ENCODE measurements around the gene MACROH2A2. TPM values are rescaled to one million over a fixed set of nuclear protein-coding genes. Genes with fewer than 3 reads are reported as not detected.

The MACROH2A2 gene
- total and polyA plus RNA-seq, 2 of the 4 experiments (the other 2 are of a cell fraction): 16.1 to 17.4 TPM

- dilution Hi-C loops (cut with HindIII; ENCODE audit: low sequenced_read_pairs, unreplicated experiment): no loop called here
- 83% methylated on average over 1 of the region's 12 CpGs; no CpG with 5 or more reads in 1 of the 2 experiments for WGBS, 2 experiments (ENCODE audit: extremely low coverage in 2 of 2, insufficient read length in 1 of 2)
- H4K20me1 ChIP-seq (ENCODE audit: insufficient read depth, low read length): peaks cover 8% of the 10 kb centered on the region
- H2AK5ac ChIP-seq (ENCODE audit: low read depth, low read length): peak overlapping the region; percentile 61
- no peak overlapping the region for H2BK5ac ChIP-seq (ENCODE audit: low read depth, low read length, poor library complexity, severe bottlenecking)
- H3K9me3 ChIP-seq (ENCODE audit: control insufficient read depth, insufficient read depth, low read length): no peaks in the 10 kb centered on the region
- H3K9ac ChIP-seq (ENCODE audit: low read depth, low read length): no peak overlapping the region
- peaks cover 56% of the 10 kb centered on the region for H3K36me3 ChIP-seq (ENCODE audit: control insufficient read depth, insufficient read depth, low read length)
- intact Hi-C loops (cut with micrococcal nuclease): no loop called here
- in situ Hi-C loops (cut with MboI; ENCODE audit: low sequenced_read_pairs): no loop called here
- ChIA-PET POLR2A (ENCODE audit: unreplicated experiment) (interaction anchor here (0.6 kb wide), 1 partner anchor 23 kb away, joined by 5 read pairs; no protein-coding TSS in a partner anchor), CTCF (interaction anchor here (0.6 to 2.1 kb wide), 10 partner anchors 11 to 241 kb away, joined by 3 to 12 read pairs (median 3); partner anchors contain the start of gene TYSND1)
- no peak overlapping the region for H3K4me2 ChIP-seq (ENCODE audit: low read depth, low read length)
- H3K14ac ChIP-seq (replicated peaks; ENCODE audit: low read depth, low read length): no peak overlapping the region
- ATAC-seq (ENCODE audit: low read depth): peak; percentile 85
- no peak overlapping the region for H3K18ac ChIP-seq (ENCODE audit: low read depth, low read length)
- no peak overlapping the region for H2BK15ac ChIP-seq (ENCODE audit: low read depth, low read length)
- H3K56ac ChIP-seq (ENCODE audit: extremely low read depth, insufficient read depth, low read length): no peak overlapping the region
- peak overlapping the region; percentile 65 for H2AFZ ChIP-seq (replicated peaks; ENCODE audit: low read length, poor library complexity)
- TF ChIP-seq CEBPB (IDR thresholded peaks at IDR 0.05; ENCODE audit: low read depth, low read length) (no peak), ELK1 (IDR thresholded peaks at IDR 0.05; ENCODE audit: borderline replicate concordance, low read depth, low read length) (no peak), POLR2A (IDR thresholded peaks at IDR 0.05; ENCODE audit: low read depth, low read length) (no peak), CTCF (conservative IDR thresholded peaks at IDR 0.05; ENCODE audit: low read depth, low read length) (peak; percentile 64), CHD1 (IDR thresholded peaks at IDR 0.05; ENCODE audit: low read depth, low read length) (no peak), MAZ (IDR thresholded peaks at IDR 0.05; ENCODE audit: borderline replicate concordance, low read depth, low read length) (no peak), RAD21 (IDR thresholded peaks at IDR 0.05; ENCODE audit: low read length) (peak; percentile 39), SMC3 (IDR thresholded peaks at IDR 0.05; ENCODE audit: low read depth, low read length) (peak; percentile 44), MAFK (IDR thresholded peaks at IDR 0.05; ENCODE audit: low read depth, low read length) (no peak), FOS (IDR thresholded peaks at IDR 0.05; ENCODE audit: low read depth, low read length) (no peak), NFE2L2 (IDR thresholded peaks at IDR 0.05; ENCODE audit: low read depth, low read length) (no peak), RCOR1 (IDR thresholded peaks at IDR 0.05; ENCODE audit: insufficient replicate concordance, low read length) (no peak)
- peak; percentile 9 for DNase-seq
- H3K79me1 ChIP-seq (ENCODE audit: low read depth in 1 of 2, low read length in 2 of 2): peaks cover 0 to 7% of the 10 kb centered on the region in 2 experiments; a peak in 2 of 4 replicates
- no peak overlapping the region for H2BK20ac ChIP-seq (ENCODE audit: low read depth, low read length)
- no peak overlapping the region for H3K4me3 ChIP-seq (ENCODE audit: insufficient read depth, low read depth, low read length)
- H4K8ac ChIP-seq (ENCODE audit: low read depth in 2 of 2, low read length in 2 of 2): no peak overlapping the region
- no peak overlapping the region for H4K5ac ChIP-seq (ENCODE audit: low read depth, low read length)
- no peak overlapping the region for H2BK120ac ChIP-seq (ENCODE audit: low read depth, low read length)
- no peak overlapping the region for H4K91ac ChIP-seq (ENCODE audit: insufficient read depth, low read depth, low read length)
- H3K27ac ChIP-seq (ENCODE audit: insufficient read depth, low read length): no peak overlapping the region
- no peak overlapping the region for H3K4ac ChIP-seq (ENCODE audit: low read depth, low read length)
- H3K27me3 ChIP-seq (ENCODE audit: control insufficient read depth, insufficient read depth, low read length): no peaks in the 10 kb centered on the region
- no peaks in the 10 kb centered on the region for H3K4me1 ChIP-seq (ENCODE audit: control insufficient read depth, insufficient read depth, low read length)
- H2AK9ac ChIP-seq (replicated peaks; ENCODE audit: low read depth, low read length, poor library complexity): peak overlapping the region; percentile 69
- H3K9me1 ChIP-seq (ENCODE audit: insufficient read depth, low read length): 0 out of 2 replicates have a peak, but pooled peaks cover 2% of the 10 kb centered on the region
- BruUV-seq (replicated peaks): no TSS peak
- no peak overlapping the region for H3K23ac ChIP-seq (ENCODE audit: low read depth, low read length)
These were observed 63.5 kb downstream of the MACROH2A2 start for GRCh38 chr10:70115948-70116682.
